ENCODE data around the gene IER5. TPM values are rescaled to one million over a fixed set of nuclear protein-coding genes. Genes with fewer than 3 reads are reported as not detected.

IER5 gene
- total and polyA plus RNA-seq, 2 of the 13 experiments (the other 11 are each of a cell fraction or from before 2014, with no cell fraction given): 2.5 to 3.5 TPM

- TF ChIP-seq ZSCAN5A (CRISPR knock-in tag; IDR thresholded peaks at IDR 0.05; ENCODE audit: borderline replicate concordance) (no peak), ZBTB7A (CRISPR knock-in tag; IDR thresholded peaks at IDR 0.05) (no peak), HNRNPK (IDR thresholded peaks at IDR 0.05; ENCODE audit: low read depth, low read length, poor library complexity, severe bottlenecking) (no peak), KAT2B (IDR thresholded peaks at IDR 0.05; ENCODE audit: borderline replicate concordance, low read depth, low read length) (no peak), ZNF598 (CRISPR knock-in tag; IDR thresholded peaks at IDR 0.05; ENCODE audit: borderline replicate concordance) (peak; percentile 69; the same call in 1 of the 2 replicates), ZNF788 (CRISPR knock-in tag; IDR thresholded peaks at IDR 0.05; ENCODE audit: borderline replicate concordance) (no peak), BHLHE40 (IDR thresholded peaks at IDR 0.05; ENCODE audit: low read length) (no peak), MXD1 (CRISPR knock-in tag; IDR thresholded peaks at IDR 0.05) (no peak), MIXL1 (CRISPR knock-in tag; IDR thresholded peaks at IDR 0.05) (no peak), NR1H2 (CRISPR knock-in tag; IDR thresholded peaks at IDR 0.05; ENCODE audit: borderline replicate concordance, low read depth) (no peak), SALL2 (CRISPR knock-in tag; IDR thresholded peaks at IDR 0.05) (no peak), ARNT2 (CRISPR knock-in tag; IDR thresholded peaks at IDR 0.05; ENCODE audit: low read depth) (no peak), NFYB (CRISPR knock-in tag; IDR thresholded peaks at IDR 0.05) (no peak), ZNF431 (CRISPR knock-in tag; IDR thresholded peaks at IDR 0.05; ENCODE audit: borderline replicate concordance, low read depth) (no peak), ZNF33A (CRISPR knock-in tag; IDR thresholded peaks at IDR 0.05; ENCODE audit: borderline replicate concordance) (no peak), ZNF614 (CRISPR knock-in tag; IDR thresholded peaks at IDR 0.05; ENCODE audit: borderline replicate concordance) (no peak), MTERF4 (CRISPR knock-in tag; IDR thresholded peaks at IDR 0.05) (no peak; the same call in 1 of the 2 replicates), ZNF768 (CRISPR knock-in tag; IDR thresholded peaks at IDR 0.05) (no peak), ZNF564 (CRISPR knock-in tag; IDR thresholded peaks at IDR 0.05) (no peak), ZNF264 (CRISPR knock-in tag; IDR thresholded peaks at IDR 0.05) (no peak), ZNF180 (CRISPR knock-in tag; IDR thresholded peaks at IDR 0.05; ENCODE audit: borderline replicate concordance, low read depth) (no peak), ZSCAN25 (CRISPR knock-in tag; IDR thresholded peaks at IDR 0.05) (no peak), ZGPAT (CRISPR knock-in tag; IDR thresholded peaks at IDR 0.05) (no peak), PBX2 (CRISPR knock-in tag; IDR thresholded peaks at IDR 0.05) (no peak), TRIM24 (CRISPR knock-in tag; IDR thresholded peaks at IDR 0.05) (no peak)
Observed at GRCh38 chr1:181104790-181105133, 16.3 kb downstream of the IER5 start (continued).
